K562 (cell line): ENCODE results near the gene OSM. TPM values are rescaled to one million over a fixed set of nuclear protein-coding genes. Genes with fewer than 3 reads are reported as not detected.

Experiments used
- BHLHE40 ChIP-seq: IDR thresholded peaks from 2 replicates; pipeline ENCODE4 v1.6.1; 2011; ENCODE audit warnings: low read length, improper control_type of control experiment
- CBFA2T2 ChIP-seq: fragments of 450-650 bp; conservative IDR thresholded peaks from 2 replicates; pipeline ENCODE4 v1.6.1; 2017; ENCODE audit warnings: mild to moderate bottlenecking
- HNRNPL ChIP-seq: fragments of 200-400 bp; formaldehyde crosslinking; IDR thresholded peaks from 2 replicates; pipeline ENCODE4 v1.6.1; 2017; ENCODE audit warnings: low read depth, mild to moderate bottlenecking, low read length
- TEAD1 ChIP-seq, 2 experiments: fragments of 450-650 bp in 1 of 2; sonication (generic) in 1 of 2; formaldehyde crosslinking; IDR thresholded peaks; 2 replicates each; pipeline versions ENCODE4 v1.4.0 to v1.8.0; 2020 to 2022; ENCODE audit warnings: mild to moderate bottlenecking in 2 of 2, missing genetic modification reagents in 1 of 2
- TOE1 ChIP-seq, 2 experiments: fragments of 450-650 bp in 1 of 2; sonication (generic) in 1 of 2; formaldehyde crosslinking in 1 of 2; IDR thresholded peaks; 2 replicates each; pipeline versions ENCODE4 v1.7.1 to v1.8.0; 2016 to 2022; ENCODE audit warnings: borderline replicate concordance in 2 of 2, mild to moderate bottlenecking in 2 of 2, antibody characterized with exemption in 1 of 2, inconsistent platforms in 1 of 2, low read depth in 1 of 2, missing genetic modification reagents in 1 of 2, moderate library complexity in 1 of 2
- polyA plus RNA-seq, 8 experiments: library from polyadenylated mRNA; depleted of rRNA in 4 of 8; stranded (reverse) in 5 of 8; unstranded in 3 of 8; fragments of >200 nt; fragmentation: Nextera tagmentation in 2 of 8; fragmentation: Illumina TruSeq in 1 of 8; extraction: Ambion mirVana in 2 of 8; extraction: Trizol in 1 of 8; gene quantifications; 2 replicates each; pipeline versions ENCODE4 v1.2.1 to v1.2.3, GENCODE V29; 2011 to 2014; ENCODE audit warnings: inconsistent platforms in 1 of 8, missing spikeins in 1 of 8
- total RNA-seq, 7 experiments: library from RNA; depleted of rRNA in 6 of 7; stranded (reverse); fragments of >200 nt in 6 of 7; fragmentation: Illumina TruSeq in 2 of 7; extraction: Trizol in 2 of 7; gene quantifications; 2 replicates each; pipeline versions ENCODE4 v1.2.1 to v1.2.3, GENCODE V29; 2011 to 2021; ENCODE audit warnings: low replicate concordance in 1 of 7
- TF ChIP-seq, protein P1 (sequence below), 3 experiments: IDR thresholded peaks in 2 of 3; conservative IDR thresholded peaks in 1 of 3; 2 replicates each; pipeline ENCODE4 v1.5.1; 2011 to 2012; ENCODE audit warnings: low read length in 3 of 3, mild to moderate bottlenecking in 3 of 3, control low read depth in 2 of 3, improper control_type of control experiment in 1 of 3, inconsistent platforms in 1 of 3, low read depth in 1 of 3, mixed read lengths in 1 of 3, moderate library complexity in 1 of 3; ENCODE audit not compliant: insufficient read depth in 2 of 3
- TF ChIP-seq, protein P2 (sequence below): fragments of 250-450 bp; sonication (Bioruptor Pico); IDR thresholded peaks from 2 replicates; pipeline ENCODE4 v1.8.0; 2021; ENCODE audit warnings: moderate library complexity, mild to moderate bottlenecking, inconsistent platforms
- TF ChIP-seq, protein P3 (sequence below): fragments of 450-650 bp; IDR thresholded peaks from 2 replicates; pipeline ENCODE4 v1.6.1; 2016; ENCODE audit warnings: antibody characterized with exemption
- TF ChIP-seq, protein P4 (sequence below): fragments of 450-650 bp; formaldehyde crosslinking; IDR thresholded peaks from 2 replicates; pipeline ENCODE4 v1.4.0; 2020; ENCODE audit warnings: mild to moderate bottlenecking, mixed read lengths
- TF ChIP-seq, protein P5 (sequence below), 2 experiments: fragments of 450-650 bp; formaldehyde crosslinking in 1 of 2; IDR thresholded peaks; 2 replicates each; pipeline versions ENCODE4 v1.4.0 to v1.6.1; 2014 to 2020; ENCODE audit warnings: mild to moderate bottlenecking in 2 of 2, borderline replicate concordance in 1 of 2, low read depth in 1 of 2

The OSM gene
- total and polyA plus RNA-seq, 9 of the 15 experiments (the other 6 are each of a cell fraction or from before 2014, with no cell fraction given) = 0.22 TPM; not detected in 8

DNA sequence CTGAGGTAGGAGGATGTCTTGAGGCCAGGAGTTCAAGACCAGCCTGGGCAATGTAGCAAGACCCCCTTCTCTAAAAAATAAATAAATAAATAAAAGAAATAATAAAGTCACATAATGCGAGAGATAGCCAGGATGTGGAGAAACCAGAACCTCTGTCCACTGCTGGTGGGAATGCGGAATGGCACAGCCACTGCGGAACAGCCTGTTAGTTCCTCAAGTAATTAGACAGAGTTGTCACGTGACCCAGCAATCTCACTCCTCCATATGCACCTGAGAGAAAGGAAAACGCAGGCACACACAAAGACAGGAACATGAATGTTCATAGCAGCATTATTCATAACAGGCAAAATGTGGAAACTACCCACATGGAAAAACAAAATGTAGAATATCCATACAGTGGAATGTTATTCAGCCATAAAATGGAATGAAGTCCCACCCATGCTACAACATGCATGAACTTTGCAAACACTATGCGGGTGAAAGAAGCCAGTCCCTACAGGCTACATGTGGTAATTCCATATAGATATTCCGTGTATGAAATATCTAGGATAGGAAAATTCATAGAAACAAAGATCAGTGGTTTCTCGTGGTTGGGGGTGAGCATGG is 47.5 kb downstream of the OSM start (continued):
- TF ChIP-seq, protein P1, sequence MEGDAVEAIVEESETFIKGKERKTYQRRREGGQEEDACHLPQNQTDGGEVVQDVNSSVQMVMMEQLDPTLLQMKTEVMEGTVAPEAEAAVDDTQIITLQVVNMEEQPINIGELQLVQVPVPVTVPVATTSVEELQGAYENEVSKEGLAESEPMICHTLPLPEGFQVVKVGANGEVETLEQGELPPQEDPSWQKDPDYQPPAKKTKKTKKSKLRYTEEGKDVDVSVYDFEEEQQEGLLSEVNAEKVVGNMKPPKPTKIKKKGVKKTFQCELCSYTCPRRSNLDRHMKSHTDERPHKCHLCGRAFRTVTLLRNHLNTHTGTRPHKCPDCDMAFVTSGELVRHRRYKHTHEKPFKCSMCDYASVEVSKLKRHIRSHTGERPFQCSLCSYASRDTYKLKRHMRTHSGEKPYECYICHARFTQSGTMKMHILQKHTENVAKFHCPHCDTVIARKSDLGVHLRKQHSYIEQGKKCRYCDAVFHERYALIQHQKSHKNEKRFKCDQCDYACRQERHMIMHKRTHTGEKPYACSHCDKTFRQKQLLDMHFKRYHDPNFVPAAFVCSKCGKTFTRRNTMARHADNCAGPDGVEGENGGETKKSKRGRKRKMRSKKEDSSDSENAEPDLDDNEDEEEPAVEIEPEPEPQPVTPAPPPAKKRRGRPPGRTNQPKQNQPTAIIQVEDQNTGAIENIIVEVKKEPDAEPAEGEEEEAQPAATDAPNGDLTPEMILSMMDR (IDR thresholded peaks at IDR 0.05 in 2 of 3, conservative IDR thresholded peaks at IDR 0.05 in 1 of 3; ENCODE audit: insufficient read depth in 2 of 3, low read depth in 1 of 3, low read length in 3 of 3) = peak; percentile 12 to 47 (median 31); a peak in 3 of 6 replicates
- peak; percentile 89 for TF ChIP-seq CBFA2T2
- no peak for TF ChIP-seq HNRNPL
- TF ChIP-seq, protein P2, sequence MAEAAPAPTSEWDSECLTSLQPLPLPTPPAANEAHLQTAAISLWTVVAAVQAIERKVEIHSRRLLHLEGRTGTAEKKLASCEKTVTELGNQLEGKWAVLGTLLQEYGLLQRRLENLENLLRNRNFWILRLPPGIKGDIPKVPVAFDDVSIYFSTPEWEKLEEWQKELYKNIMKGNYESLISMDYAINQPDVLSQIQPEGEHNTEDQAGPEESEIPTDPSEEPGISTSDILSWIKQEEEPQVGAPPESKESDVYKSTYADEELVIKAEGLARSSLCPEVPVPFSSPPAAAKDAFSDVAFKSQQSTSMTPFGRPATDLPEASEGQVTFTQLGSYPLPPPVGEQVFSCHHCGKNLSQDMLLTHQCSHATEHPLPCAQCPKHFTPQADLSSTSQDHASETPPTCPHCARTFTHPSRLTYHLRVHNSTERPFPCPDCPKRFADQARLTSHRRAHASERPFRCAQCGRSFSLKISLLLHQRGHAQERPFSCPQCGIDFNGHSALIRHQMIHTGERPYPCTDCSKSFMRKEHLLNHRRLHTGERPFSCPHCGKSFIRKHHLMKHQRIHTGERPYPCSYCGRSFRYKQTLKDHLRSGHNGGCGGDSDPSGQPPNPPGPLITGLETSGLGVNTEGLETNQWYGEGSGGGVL (CRISPR knock-in tag) = no peak
- TF ChIP-seq TOE1 (IDR thresholded peaks at IDR 0.05; ENCODE audit: borderline replicate concordance) = peak; percentile 98
- TF ChIP-seq TOE1 (CRISPR knock-in tag; IDR thresholded peaks at IDR 0.05; ENCODE audit: borderline replicate concordance, low read depth) = no peak
- peak; percentile 91 to 98 for TF ChIP-seq TEAD1 (CRISPR knock-in tag; IDR thresholded peaks at IDR 0.05)
- TF ChIP-seq, protein P3, sequence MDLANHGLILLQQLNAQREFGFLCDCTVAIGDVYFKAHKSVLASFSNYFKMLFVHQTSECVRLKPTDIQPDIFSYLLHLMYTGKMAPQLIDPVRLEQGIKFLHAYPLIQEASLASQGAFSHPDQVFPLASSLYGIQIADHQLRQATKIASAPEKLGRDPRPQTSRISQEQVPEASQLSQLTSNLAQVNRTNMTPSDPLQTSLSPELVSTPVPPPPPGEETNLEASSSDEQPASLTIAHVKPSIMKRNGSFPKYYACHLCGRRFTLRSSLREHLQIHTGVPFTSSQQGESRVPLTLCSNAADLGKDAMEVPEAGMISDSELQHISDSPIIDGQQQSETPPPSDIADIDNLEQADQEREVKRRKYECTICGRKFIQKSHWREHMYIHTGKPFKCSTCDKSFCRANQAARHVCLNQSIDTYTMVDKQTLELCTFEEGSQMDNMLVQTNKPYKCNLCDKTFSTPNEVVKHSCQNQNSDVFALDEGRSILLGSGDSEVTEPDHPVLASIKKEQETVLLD = no peak
- TF ChIP-seq BHLHE40 = peak; percentile 84
- TF ChIP-seq, protein P4, sequence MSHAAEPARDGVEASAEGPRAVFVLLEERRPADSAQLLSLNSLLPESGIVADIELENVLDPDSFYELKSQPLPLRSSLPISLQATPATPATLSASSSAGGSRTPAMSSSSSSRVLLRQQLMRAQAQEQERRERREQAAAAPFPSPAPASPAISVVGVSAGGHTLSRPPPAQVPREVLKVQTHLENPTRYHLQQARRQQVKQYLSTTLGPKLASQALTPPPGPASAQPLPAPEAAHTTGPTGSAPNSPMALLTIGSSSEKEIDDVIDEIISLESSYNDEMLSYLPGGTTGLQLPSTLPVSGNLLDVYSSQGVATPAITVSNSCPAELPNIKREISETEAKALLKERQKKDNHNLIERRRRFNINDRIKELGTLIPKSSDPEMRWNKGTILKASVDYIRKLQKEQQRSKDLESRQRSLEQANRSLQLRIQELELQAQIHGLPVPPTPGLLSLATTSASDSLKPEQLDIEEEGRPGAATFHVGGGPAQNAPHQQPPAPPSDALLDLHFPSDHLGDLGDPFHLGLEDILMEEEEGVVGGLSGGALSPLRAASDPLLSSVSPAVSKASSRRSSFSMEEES (CRISPR knock-in tag) = peak; percentile 98
- TF ChIP-seq, protein P5, sequence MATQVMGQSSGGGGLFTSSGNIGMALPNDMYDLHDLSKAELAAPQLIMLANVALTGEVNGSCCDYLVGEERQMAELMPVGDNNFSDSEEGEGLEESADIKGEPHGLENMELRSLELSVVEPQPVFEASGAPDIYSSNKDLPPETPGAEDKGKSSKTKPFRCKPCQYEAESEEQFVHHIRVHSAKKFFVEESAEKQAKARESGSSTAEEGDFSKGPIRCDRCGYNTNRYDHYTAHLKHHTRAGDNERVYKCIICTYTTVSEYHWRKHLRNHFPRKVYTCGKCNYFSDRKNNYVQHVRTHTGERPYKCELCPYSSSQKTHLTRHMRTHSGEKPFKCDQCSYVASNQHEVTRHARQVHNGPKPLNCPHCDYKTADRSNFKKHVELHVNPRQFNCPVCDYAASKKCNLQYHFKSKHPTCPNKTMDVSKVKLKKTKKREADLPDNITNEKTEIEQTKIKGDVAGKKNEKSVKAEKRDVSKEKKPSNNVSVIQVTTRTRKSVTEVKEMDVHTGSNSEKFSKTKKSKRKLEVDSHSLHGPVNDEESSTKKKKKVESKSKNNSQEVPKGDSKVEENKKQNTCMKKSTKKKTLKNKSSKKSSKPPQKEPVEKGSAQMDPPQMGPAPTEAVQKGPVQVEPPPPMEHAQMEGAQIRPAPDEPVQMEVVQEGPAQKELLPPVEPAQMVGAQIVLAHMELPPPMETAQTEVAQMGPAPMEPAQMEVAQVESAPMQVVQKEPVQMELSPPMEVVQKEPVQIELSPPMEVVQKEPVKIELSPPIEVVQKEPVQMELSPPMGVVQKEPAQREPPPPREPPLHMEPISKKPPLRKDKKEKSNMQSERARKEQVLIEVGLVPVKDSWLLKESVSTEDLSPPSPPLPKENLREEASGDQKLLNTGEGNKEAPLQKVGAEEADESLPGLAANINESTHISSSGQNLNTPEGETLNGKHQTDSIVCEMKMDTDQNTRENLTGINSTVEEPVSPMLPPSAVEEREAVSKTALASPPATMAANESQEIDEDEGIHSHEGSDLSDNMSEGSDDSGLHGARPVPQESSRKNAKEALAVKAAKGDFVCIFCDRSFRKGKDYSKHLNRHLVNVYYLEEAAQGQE (IDR thresholded peaks at IDR 0.05; ENCODE audit: borderline replicate concordance) = peak; percentile 62
- TF ChIP-seq, protein P5 (CRISPR knock-in tag; IDR thresholded peaks at IDR 0.05; ENCODE audit: low read depth) = no peak
